ENCODE measurements around the gene PIAS1. TPM values are rescaled to one million over a fixed set of nuclear protein-coding genes. Genes with fewer than 3 reads are reported as not detected.
"Not testable (repeated sequence)": the region's sequence is repeated elsewhere in the genome, so short reads cannot be mapped to it uniquely, and the experiment has no call there.

The PIAS1 gene
- total RNA-seq, 1 experiment from 2014 or later, result 70.7 TPM

- H3K27me3 ChIP-seq, result no peaks in the 10 kb centered on the region
- no peak for DNase-seq
- H3K27ac ChIP-seq, result no peak overlapping the region
- H3K4me1 ChIP-seq, result no peaks in the 10 kb centered on the region
- H3K36me3 ChIP-seq, result peaks cover 5% of the 10 kb centered on the region; the same call in 1 of the 2 replicates
- H3K9me3 ChIP-seq (replicated peaks), result no peaks in the 10 kb centered on the region
- no peak overlapping the region for H3K4me3 ChIP-seq
These were observed 145.2 kb downstream of the PIAS1 start for GRCh38 chr15:68199340-68199739.

- no peak overlapping the region for H3K4me3 ChIP-seq
- no peak for DNase-seq
These were observed 146.1 kb downstream of the PIAS1 start for GRCh38 chr15:68200016-68200861.

GRCh38 chr15:68201153-68201878, 147.2 kb downstream of the PIAS1 start:
- Histone ChIP-seq H3K4me1 (no peaks in the 10 kb centered on the region), H3K4me3 (no peak overlapping the region), H3K9me3 (replicated peaks) (no peaks in the 10 kb centered on the region), H3K36me3 (no peaks in the 10 kb centered on the region), H3K27me3 (no peaks in the 10 kb centered on the region), H3K27ac (no peak overlapping the region)
- no peak for DNase-seq

More at GRCh38 chr15:68200016-68200861, 146.1 kb downstream of the PIAS1 start:
- no peaks in the 10 kb centered on the region for H3K4me1 ChIP-seq
- no peak overlapping the region for H3K27ac ChIP-seq
- H3K27me3 ChIP-seq, result no peaks in the 10 kb centered on the region
- H3K9me3 ChIP-seq (replicated peaks), result no peaks in the 10 kb centered on the region
- H3K36me3 ChIP-seq, result peaks cover 3% of the 10 kb centered on the region; the same call in 1 of the 2 replicates

DNA sequence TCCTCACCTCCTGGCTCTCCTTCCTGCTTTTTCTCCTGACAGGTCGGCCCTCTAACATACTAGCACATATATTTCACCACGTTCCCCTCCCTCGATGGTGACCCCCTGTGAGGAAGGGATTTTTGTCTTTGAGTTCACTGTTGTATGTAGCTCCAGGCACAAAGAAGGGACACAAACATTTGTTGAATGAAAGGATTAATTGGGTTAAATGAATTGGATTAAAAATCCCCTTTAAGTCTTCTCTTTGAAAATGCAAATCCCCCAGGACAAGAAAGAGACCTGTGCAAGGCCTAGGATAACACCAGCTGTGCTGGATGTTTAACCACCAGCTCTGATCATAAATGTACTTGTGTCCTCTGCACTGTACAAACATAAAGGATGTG, 147.8 kb downstream of the PIAS1 start:
- no peak overlapping the region for H3K4me3 ChIP-seq
- no peaks in the 10 kb centered on the region; the same call in 1 of the 2 replicates for H3K36me3 ChIP-seq
- no peak overlapping the region for H3K27ac ChIP-seq
- DNase-seq, result no peak
- no peaks in the 10 kb centered on the region for H3K27me3 ChIP-seq
- no peaks in the 10 kb centered on the region for H3K9me3 ChIP-seq (replicated peaks)
- H3K4me1 ChIP-seq, result no peaks in the 10 kb centered on the region

- not testable (repeated sequence) for H3K27ac ChIP-seq, H3K4me3 ChIP-seq
These were observed 148.9 kb downstream of the PIAS1 start for GRCh38 chr15:68202994-68203393.

DNA sequence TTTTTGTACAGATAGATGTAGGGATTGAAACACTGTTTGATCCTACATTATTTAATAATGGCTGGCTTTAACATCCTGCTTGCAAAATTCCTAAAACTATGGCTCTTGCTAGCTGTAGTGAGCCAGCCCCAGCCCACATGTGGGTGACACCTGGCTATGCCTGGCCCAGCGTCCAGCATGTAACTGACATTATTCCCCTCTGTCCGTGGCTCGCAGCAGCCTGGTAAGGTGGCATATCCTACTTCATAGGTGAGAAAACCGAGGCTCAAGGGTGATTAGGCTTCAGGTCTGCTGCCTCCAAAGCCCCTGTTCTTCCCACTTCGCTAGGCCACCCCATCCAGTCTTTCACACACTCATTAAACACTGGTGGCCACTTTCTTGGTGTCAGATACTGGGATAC, 149.4 kb downstream of the PIAS1 start:
- no peaks in the 10 kb centered on the region for H3K4me1 ChIP-seq
- H3K4me3 ChIP-seq, result no peak overlapping the region
- H3K36me3 ChIP-seq, result no peaks in the 10 kb centered on the region; the same call in 1 of the 2 replicates
- DNase-seq, result no peak
- H3K9me3 ChIP-seq (replicated peaks), result no peaks in the 10 kb centered on the region
- no peaks in the 10 kb centered on the region for H3K27me3 ChIP-seq
- H3K27ac ChIP-seq, result no peak overlapping the region

More at GRCh38 chr15:68202994-68203393, 148.9 kb downstream of the PIAS1 start:
- not testable (repeated sequence) for H3K9me3 ChIP-seq (replicated peaks); H3K27me3 ChIP-seq; H3K4me1 ChIP-seq; DNase-seq; H3K36me3 ChIP-seq

GRCh38 chr15:68203956-68204355, 149.8 kb downstream of the PIAS1 start:
- H3K36me3 ChIP-seq, result no peaks in the 10 kb centered on the region; the same call in 1 of the 2 replicates
- no peaks in the 10 kb centered on the region for H3K9me3 ChIP-seq (replicated peaks)
- H3K4me1 ChIP-seq, result no peaks in the 10 kb centered on the region
- DNase-seq, result no peak
- H3K4me3 ChIP-seq, result no peak overlapping the region
- H3K27ac ChIP-seq, result no peak overlapping the region
- H3K27me3 ChIP-seq, result no peaks in the 10 kb centered on the region

DNA sequence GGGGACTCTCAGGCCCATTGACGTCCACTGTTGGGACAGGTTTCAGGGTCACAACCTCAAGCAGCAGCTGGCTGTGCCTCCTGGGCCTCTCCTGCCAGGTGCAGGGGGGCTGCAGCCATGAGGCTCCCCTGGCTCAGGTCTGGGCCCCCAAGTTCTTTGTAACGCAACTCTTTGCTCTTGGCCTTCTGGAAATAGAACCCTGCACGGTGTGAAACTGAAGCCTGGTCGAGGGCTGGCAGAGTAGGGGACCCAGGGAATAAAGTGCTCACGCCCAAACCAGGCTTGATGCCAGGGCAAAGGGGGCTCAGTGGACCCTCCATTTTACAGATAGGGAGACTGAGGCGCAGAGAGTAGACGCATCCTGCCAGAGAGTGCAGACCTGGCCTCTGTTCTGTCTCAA, 150.2 kb downstream of the PIAS1 start:
- Histone ChIP-seq H3K27ac (no peak overlapping the region), H3K4me3 (no peak overlapping the region), H3K36me3 (no peaks in the 10 kb centered on the region; the same call in none of the 2 replicates), H3K4me1 (no peaks in the 10 kb centered on the region), H3K9me3 (replicated peaks) (no peaks in the 10 kb centered on the region), H3K27me3 (no peaks in the 10 kb centered on the region)
- no peak for DNase-seq

DNA sequence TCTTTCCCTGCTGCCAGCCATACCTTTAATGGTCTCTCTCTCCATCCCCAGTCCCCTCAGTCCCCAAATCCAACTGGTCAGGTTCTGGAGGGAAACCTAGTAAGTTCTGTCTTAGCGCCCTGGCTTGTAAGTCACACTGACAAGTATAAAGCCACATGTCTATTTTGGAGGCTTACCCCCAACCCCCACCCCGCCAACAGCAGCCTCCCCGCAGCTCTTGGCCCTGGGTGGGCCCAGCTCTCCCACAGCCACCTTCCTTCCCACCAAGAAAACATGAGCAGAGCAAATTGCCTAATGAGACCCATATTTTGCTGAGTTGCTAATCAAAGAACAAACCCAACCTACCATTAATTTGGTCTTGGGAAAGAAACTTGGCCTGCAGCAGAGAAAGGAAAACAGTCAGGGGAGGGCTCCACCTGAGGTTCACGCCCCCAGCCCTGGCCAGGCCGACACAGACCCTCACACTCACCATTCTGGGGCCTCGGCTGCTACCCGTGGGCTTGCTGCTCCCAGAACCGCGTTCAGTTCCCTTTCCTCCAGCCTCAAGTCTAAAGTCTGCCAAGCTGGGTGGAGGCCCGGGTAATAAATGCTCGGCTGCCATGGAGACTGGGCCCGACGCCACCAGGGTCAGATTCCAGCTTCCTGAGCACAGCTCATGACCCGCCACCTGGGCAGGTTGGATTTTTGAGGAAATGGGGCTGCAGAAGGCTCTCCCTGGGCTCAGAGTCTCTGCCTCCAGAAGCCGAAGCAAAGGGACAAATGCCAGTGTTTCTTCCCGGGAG, 150.9 kb downstream of the PIAS1 start, which contains the start of gene CALML4:
Gene CALML4 (minus strand): TSS at position 557 of the 782 bp plus-strand sequence. CDS start 85 bp downstream, at position 472.
- Histone ChIP-seq H3K4me1 (no peaks in the 10 kb centered on the region), H3K4me3 (no peak within 1 kb of the TSS), H3K27ac (no peak within 1 kb of the TSS)

GRCh38 chr15:68205558-68205944, 151.4 kb downstream of the PIAS1 start:
- no peak overlapping the region for H3K4me3 ChIP-seq
- H3K4me1 ChIP-seq, result no peaks in the 10 kb centered on the region
- DNase-seq, result no peak
- no peaks in the 10 kb centered on the region for H3K9me3 ChIP-seq (replicated peaks)
- no peak overlapping the region for H3K27ac ChIP-seq
- no peaks in the 10 kb centered on the region; the same call in none of the 2 replicates for H3K36me3 ChIP-seq
- no peaks in the 10 kb centered on the region for H3K27me3 ChIP-seq

More for the DNA sequence above, 150.9 kb downstream of the PIAS1 start, which contains the start of gene CALML4:
- Histone ChIP-seq H3K9me3 (replicated peaks) (no peaks in the 10 kb centered on the region), H3K27me3 (no peaks in the 10 kb centered on the region), H3K36me3 (no peaks in the 10 kb centered on the region; the same call in none of the 2 replicates)
- no peak for DNase-seq

DNA sequence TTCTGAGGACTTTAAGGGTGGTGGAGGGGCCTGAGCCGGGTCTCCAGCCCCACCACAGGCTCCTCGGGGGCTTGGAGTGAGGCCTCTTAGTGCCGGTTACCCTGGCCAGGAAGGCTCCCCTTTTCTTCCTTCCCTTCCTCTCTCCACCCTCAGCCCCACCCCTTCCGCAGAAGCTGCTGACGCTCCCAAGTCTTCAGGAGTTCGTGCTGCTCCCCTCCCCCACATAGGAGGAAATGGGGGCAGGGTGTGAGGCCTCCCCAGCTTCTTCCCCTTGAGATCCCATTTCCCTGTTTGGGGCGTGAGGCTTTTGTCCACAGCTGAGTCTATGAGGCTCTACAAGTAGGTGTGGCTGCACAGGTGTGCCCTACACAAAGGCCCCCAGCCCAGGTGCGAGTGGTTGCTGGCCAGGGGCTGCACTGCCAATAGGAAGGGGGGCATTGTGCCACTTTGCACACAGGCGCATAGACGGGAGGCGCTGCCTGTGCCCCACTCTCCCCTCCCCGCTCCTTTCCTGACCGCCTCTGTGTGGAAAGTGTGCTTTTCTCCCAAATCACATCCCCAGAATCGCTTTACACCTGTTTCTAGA, 151.9 kb downstream of the PIAS1 start:
- Histone ChIP-seq H3K27me3 (no peaks in the 10 kb centered on the region), H3K4me3 (no peak overlapping the region), H3K36me3 (peaks cover 1% of the 10 kb centered on the region), H3K27ac (no peak overlapping the region), H3K4me1 (no peaks in the 10 kb centered on the region), H3K9me3 (replicated peaks) (no peaks in the 10 kb centered on the region)
- DNase-seq, result no peak

DNA sequence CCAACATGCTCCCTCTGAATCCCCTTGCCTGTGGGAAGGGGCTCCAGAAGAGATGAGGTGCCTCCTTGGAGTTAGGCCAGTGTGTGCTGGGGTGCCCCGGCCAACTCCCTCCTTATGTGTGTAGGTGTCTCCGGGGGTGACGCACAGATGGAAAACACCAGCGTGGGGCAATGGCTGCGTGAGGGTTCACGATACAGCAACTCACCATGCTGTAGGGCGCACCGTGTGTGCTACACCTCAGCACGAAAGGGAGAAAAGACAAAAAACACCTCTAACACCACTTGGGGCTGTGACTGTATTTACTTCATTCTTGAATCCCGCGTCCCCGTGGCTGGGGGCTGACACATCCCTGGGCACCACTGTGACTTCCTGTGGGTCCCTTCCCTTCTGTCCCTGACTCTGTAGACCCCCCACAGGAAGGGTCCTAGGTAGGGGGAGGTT, 152.6 kb downstream of the PIAS1 start:
- no peaks in the 10 kb centered on the region for H3K27me3 ChIP-seq
- H3K9me3 ChIP-seq (replicated peaks), result no peaks in the 10 kb centered on the region
- H3K4me1 ChIP-seq, result no peaks in the 10 kb centered on the region
- no peak overlapping the region for H3K27ac ChIP-seq
- peaks cover 7% of the 10 kb centered on the region for H3K36me3 ChIP-seq
- H3K4me3 ChIP-seq, result no peak overlapping the region
- no peak for DNase-seq

GRCh38 chr15:68207176-68207935, 153.2 kb downstream of the PIAS1 start:
- H3K27ac ChIP-seq, result no peak overlapping the region
- no peaks in the 10 kb centered on the region for H3K4me1 ChIP-seq
- peaks cover 8% of the 10 kb centered on the region for H3K36me3 ChIP-seq
- no peak overlapping the region for H3K4me3 ChIP-seq
- no peaks in the 10 kb centered on the region for H3K27me3 ChIP-seq
- DNase-seq, result no peak
- no peaks in the 10 kb centered on the region for H3K9me3 ChIP-seq (replicated peaks)
